Measurements from ENCODE around the gene ZFYVE27.
"Not testable (repeated sequence)": the region's sequence is repeated elsewhere in the genome, so short reads cannot be mapped to it uniquely, and the experiment has no call there.

- TF ChIP-seq YY1 (tag by site-specific recombination; IDR thresholded peaks at IDR 0.05); HOXC10 (CRISPR knock-in tag; IDR thresholded peaks at IDR 0.05); MYNN (tag by site-specific recombination; IDR thresholded peaks at IDR 0.05; ENCODE audit: borderline replicate concordance): not testable (repeated sequence)
Observed at GRCh38 chr10:97698072-97698655, 38.8 kb upstream of the ZFYVE27 start.

Measured in HEK293 (cell line).